Keratinocyte (primary cell): Measurements from ENCODE around the gene PRKCA. TPM values are rescaled to one million over a fixed set of nuclear protein-coding genes. Genes with fewer than 3 reads are reported as not detected.

Experiments used
- DNase-seq: peaks from one replicate; pipeline ENCODE4 v3.0.0-alpha.2; 2011; ENCODE audit warnings: low read depth, missing footprints, low spot score
- FAIRE-seq: peaks from 2 replicates; lab custom pipeline; 2011; peaks lifted over from hg19 to GRCh38; lab: Jason Lieb, UNC
- H2AFZ ChIP-seq: 2 replicates; pipeline ENCODE4 v1.6.0; 2012; ENCODE audit warnings: low read length, control low read depth, inconsistent platforms; ENCODE audit not compliant: control insufficient read depth
- H3K27ac ChIP-seq: 2 replicates; pipeline ENCODE4 v1.5.1; 2011; ENCODE audit warnings: low read length; ENCODE audit not compliant: control insufficient read depth, insufficient read depth
- H3K27me3 ChIP-seq: 3 replicates; pipeline ENCODE4 v1.6.0; 2011; ENCODE audit warnings: low read length; ENCODE audit not compliant: control insufficient read depth, insufficient read depth; ENCODE audit errors: extremely low read depth
- H3K36me3 ChIP-seq, 2 experiments: 2 replicates in 1 of 2; 3 replicates in 1 of 2; pipeline ENCODE4 v1.5.1; 2011; ENCODE audit warnings: low read length in 2 of 2, mild to moderate bottlenecking in 1 of 2; ENCODE audit not compliant: control insufficient read depth in 2 of 2, insufficient read depth in 2 of 2; ENCODE audit errors: extremely low read depth in 1 of 2
- H3K4me1 ChIP-seq: 3 replicates; pipeline ENCODE4 v1.5.1; 2011; ENCODE audit warnings: low read length; ENCODE audit not compliant: control insufficient read depth, insufficient read depth; ENCODE audit errors: extremely low read depth
- H3K4me2 ChIP-seq: 3 replicates; pipeline ENCODE4 v1.6.0; 2011; ENCODE audit warnings: low read depth, low read length; ENCODE audit not compliant: control insufficient read depth, insufficient read depth; ENCODE audit errors: extremely low read depth
- H3K4me3 ChIP-seq, 3 experiments: fragments of 200-600 bp in 1 of 3; sonication (generic) in 1 of 3; 2 replicates in 2 of 3; 3 replicates in 1 of 3; pipeline ENCODE4 v1.5.1; 2011 to 2016; ENCODE audit warnings: low read length in 3 of 3, mild to moderate bottlenecking in 3 of 3, control low read depth in 2 of 3, inconsistent platforms in 1 of 3, low read depth in 1 of 3, mixed read lengths in 1 of 3, mixed run types in 1 of 3, moderate library complexity in 1 of 3; ENCODE audit not compliant: control insufficient read depth in 2 of 3, insufficient read depth in 2 of 3; ENCODE audit errors: extremely low read depth in 1 of 3
- H3K79me2 ChIP-seq: 2 replicates; pipeline ENCODE4 v1.6.0; 2012; ENCODE audit warnings: low read length; ENCODE audit not compliant: control insufficient read depth, insufficient read depth
- H3K9ac ChIP-seq: 3 replicates; pipeline ENCODE4 v1.6.0; 2011; ENCODE audit warnings: low read length; ENCODE audit not compliant: control insufficient read depth, insufficient read depth; ENCODE audit errors: extremely low read depth
- H3K9me1 ChIP-seq: 3 replicates; pipeline ENCODE4 v1.6.0; 2011; ENCODE audit warnings: low read length; ENCODE audit not compliant: control insufficient read depth, insufficient read depth; ENCODE audit errors: extremely low read depth
- H3K9me3 ChIP-seq: 2 replicates; pipeline ENCODE4 v1.5.1; 2012; ENCODE audit warnings: low read depth, low read length; ENCODE audit not compliant: control insufficient read depth
- H4K20me1 ChIP-seq: 3 replicates; pipeline ENCODE4 v1.6.0; 2011; ENCODE audit warnings: low read length; ENCODE audit not compliant: control insufficient read depth, insufficient read depth; ENCODE audit errors: extremely low read depth
- EZH2 ChIP-seq: IDR thresholded peaks from one replicate; pipeline ENCODE4 v1.6.1; 2012; ENCODE audit warnings: inconsistent platforms, mild to moderate bottlenecking, low read length, moderate library complexity
- dilution Hi-C: fragments of 300-500 bp; cut with MboI; formaldehyde crosslinking; loops from one replicate; pipeline ENCODE4 v1.7.0; 2020; ENCODE audit warnings: low sequenced_read_pairs; ENCODE audit not compliant: extremely low pct_ligation_motif_present
- polyA plus RNA-seq, 5 experiments: library from polyadenylated mRNA; depleted of rRNA in 3 of 5; stranded (reverse) in 3 of 5; stranded (forward) in 1 of 5; unstranded in 1 of 5; fragments of >200 nt; gene quantifications; 1 replicate in 1 of 5; 2 replicates in 3 of 5; 3 replicates in 1 of 5; pipeline versions ENCODE4 v1.2.1 to v1.2.3, GENCODE V29; 2011 to 2012; ENCODE audit warnings: missing spikeins in 2 of 5, low read depth in 1 of 5, low replicate concordance in 1 of 5
- TF ChIP-seq, protein P1 (sequence below), 3 experiments: IDR thresholded peaks in 1 of 3; conservative IDR thresholded peaks in 1 of 3; optimal IDR thresholded peaks in 1 of 3; 2 replicates in 2 of 3; 3 replicates in 1 of 3; pipeline versions ENCODE3 to v1.5.1; 2011; ENCODE audit warnings: low read length in 3 of 3, mild to moderate bottlenecking in 3 of 3, moderate library complexity in 2 of 3, control low read depth in 1 of 3, inconsistent platforms in 1 of 3; ENCODE audit not compliant: insufficient read depth in 2 of 3; ENCODE audit errors: extremely low read depth in 1 of 3

The PRKCA gene
- polyA plus RNA-seq, 1 donor (not counting 4 experiments of a cell fraction or from before 2014, with no cell fraction given) = 3.6 TPM

DNA sequence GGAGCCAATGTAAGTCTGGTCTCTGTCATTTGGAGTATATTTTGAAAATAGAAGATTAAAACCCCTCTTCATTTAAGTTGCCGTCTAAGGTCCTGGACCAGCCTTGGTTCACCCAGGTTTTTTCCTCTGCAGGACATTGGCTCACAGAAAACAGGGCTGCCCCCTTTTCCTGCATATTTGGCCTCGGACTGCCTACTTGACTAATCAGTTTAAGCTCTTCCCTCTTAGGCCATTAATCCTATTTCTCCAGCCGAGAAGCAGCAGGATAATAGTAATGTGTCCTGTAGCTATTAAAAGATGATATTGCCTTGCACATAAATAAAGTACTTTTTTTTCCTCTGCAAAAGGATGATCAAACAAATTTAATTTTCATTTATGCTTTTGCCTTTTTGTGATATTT is 52.1 kb downstream of the PRKCA start:
- FAIRE-seq (no peak), DNase-seq (no peak)
- no peaks in the 10 kb centered on the region for H3K36me3 ChIP-seq
- H3K9me3 ChIP-seq = no peaks in the 10 kb centered on the region
- no peak for TF ChIP-seq EZH2
- TF ChIP-seq, protein P1, sequence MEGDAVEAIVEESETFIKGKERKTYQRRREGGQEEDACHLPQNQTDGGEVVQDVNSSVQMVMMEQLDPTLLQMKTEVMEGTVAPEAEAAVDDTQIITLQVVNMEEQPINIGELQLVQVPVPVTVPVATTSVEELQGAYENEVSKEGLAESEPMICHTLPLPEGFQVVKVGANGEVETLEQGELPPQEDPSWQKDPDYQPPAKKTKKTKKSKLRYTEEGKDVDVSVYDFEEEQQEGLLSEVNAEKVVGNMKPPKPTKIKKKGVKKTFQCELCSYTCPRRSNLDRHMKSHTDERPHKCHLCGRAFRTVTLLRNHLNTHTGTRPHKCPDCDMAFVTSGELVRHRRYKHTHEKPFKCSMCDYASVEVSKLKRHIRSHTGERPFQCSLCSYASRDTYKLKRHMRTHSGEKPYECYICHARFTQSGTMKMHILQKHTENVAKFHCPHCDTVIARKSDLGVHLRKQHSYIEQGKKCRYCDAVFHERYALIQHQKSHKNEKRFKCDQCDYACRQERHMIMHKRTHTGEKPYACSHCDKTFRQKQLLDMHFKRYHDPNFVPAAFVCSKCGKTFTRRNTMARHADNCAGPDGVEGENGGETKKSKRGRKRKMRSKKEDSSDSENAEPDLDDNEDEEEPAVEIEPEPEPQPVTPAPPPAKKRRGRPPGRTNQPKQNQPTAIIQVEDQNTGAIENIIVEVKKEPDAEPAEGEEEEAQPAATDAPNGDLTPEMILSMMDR (optimal IDR thresholded peaks at IDR 0.05 in 1 of 3, IDR thresholded peaks at IDR 0.05 in 1 of 3, conservative IDR thresholded peaks at IDR 0.05 in 1 of 3; ENCODE audit: extremely low read depth in 1 of 3, insufficient read depth in 2 of 3, low read length in 3 of 3) = no peak
- no peaks in the 10 kb centered on the region for H3K27me3 ChIP-seq
- H3K9me1 ChIP-seq = no peaks in the 10 kb centered on the region
- no peaks in the 10 kb centered on the region for H4K20me1 ChIP-seq
- H3K9ac ChIP-seq = no peak overlapping the region
- H3K4me1 ChIP-seq = peaks cover 7% of the 10 kb centered on the region
- no peak overlapping the region for H3K4me2 ChIP-seq
- H3K79me2 ChIP-seq = no peaks in the 10 kb centered on the region
- H2AFZ ChIP-seq = no peak overlapping the region
- no peak overlapping the region for H3K4me3 ChIP-seq
- H3K27ac ChIP-seq = no peak overlapping the region
- dilution Hi-C loops = no loop called here

DNA sequence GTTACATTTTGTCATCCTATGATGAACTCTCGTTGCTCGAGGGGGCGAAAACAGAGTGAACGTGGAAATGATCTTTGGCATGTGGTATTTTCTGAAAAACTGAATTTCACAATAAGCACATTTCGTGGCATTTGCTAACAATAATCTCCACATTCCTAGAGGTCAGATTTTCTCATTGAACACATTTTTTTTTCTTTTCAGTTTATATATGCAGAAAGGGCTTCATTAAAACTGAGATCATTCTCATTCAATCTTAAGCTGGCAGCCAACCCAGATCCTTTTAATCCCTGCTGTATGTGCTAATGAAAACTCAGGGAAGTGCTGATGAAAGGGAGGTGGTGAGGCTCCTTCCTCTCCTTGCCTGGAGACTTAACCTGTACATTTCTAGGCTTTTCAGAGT is 52.6 kb downstream of the PRKCA start:
- no peak overlapping the region for H3K4me3 ChIP-seq
- no peak overlapping the region for H3K4me2 ChIP-seq
- TF ChIP-seq, protein P1 (optimal IDR thresholded peaks at IDR 0.05 in 1 of 3, IDR thresholded peaks at IDR 0.05 in 1 of 3, conservative IDR thresholded peaks at IDR 0.05 in 1 of 3; ENCODE audit: extremely low read depth in 1 of 3, insufficient read depth in 2 of 3, low read length in 3 of 3) = no peak
- TF ChIP-seq EZH2 = no peak
- no peaks in the 10 kb centered on the region for H3K9me3 ChIP-seq
- H3K9me1 ChIP-seq = no peaks in the 10 kb centered on the region
- no peak overlapping the region for H3K27ac ChIP-seq
- FAIRE-seq = no peak
- no peaks in the 10 kb centered on the region for H3K27me3 ChIP-seq
- H3K9ac ChIP-seq = no peak overlapping the region
- no peak for DNase-seq
- peaks cover 7% of the 10 kb centered on the region for H3K4me1 ChIP-seq
- dilution Hi-C loops = no loop called here
- H2AFZ ChIP-seq = no peak overlapping the region
- no peaks in the 10 kb centered on the region for H3K79me2 ChIP-seq
- no peaks in the 10 kb centered on the region for H4K20me1 ChIP-seq
- H3K36me3 ChIP-seq = no peaks in the 10 kb centered on the region
